ENCODE measurements around the gene REXO4. TPM values are rescaled to one million over a fixed set of nuclear protein-coding genes. Genes with fewer than 3 reads are reported as not detected.
A peak's percentile ranks its signal among the peaks of the same experiment; 100 is the strongest.

The REXO4 gene
- total and polyA plus RNA-seq, 3 experiments from 2014 or later, result 25.8 to 56.4 (median 52.4) TPM

DNA sequence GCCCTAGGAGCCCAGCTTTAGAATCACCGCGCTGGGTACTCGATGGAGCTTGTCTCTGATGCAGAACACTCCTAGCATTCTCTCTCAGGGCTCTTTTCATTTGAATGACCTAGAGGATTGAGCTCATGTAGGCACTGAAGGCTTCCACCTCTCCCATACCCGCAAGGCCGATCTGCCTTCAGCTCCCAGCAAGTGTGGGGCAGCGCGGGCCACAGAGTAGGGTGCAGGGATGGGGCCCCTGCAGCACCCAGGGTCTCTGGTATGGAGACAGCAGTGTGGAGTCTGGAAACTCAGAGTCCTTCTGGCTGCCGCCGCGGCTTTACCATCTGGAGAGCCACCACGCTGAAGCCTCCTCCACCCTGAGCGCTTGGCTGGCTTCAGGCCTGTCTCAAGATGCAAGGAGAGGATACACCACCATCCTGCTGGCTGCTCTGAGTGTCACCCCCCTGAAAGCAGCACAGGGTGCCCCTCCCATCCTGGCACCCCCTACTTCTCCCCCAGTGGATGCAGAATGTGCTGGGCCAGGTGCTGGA lies 28.7 kb downstream of the REXO4 start:
- Mint-ChIP-seq H3K4me1 (no peaks in the 10 kb centered on the region), H3K27ac (peak overlapping the region in 1 of 8 donors; percentile 33), H3K9me3 (no peaks in the 10 kb centered on the region), H3K36me3 (no peaks in the 10 kb centered on the region), H3K27me3 (peaks cover 8% of the 10 kb centered on the region in 2 donors), H3K4me3 (no peak overlapping the region)
- DNase-seq, result no peak
- H3K4me3 ChIP-seq (ENCODE audit: low read length), result no peak overlapping the region
- ChIA-PET POLR2A (no interaction called here), CTCF (interaction anchor here (1.0 kb wide), 1 partner anchor 97 kb away, joined by 3 read pairs; no protein-coding TSS in a partner anchor)
- H3K27ac ChIP-seq (ENCODE audit: low read depth, low read length), result no peak overlapping the region
- no peaks in the 10 kb centered on the region for H3K4me1 ChIP-seq (ENCODE audit: insufficient read depth, low read length)
- peaks cover 3% of the 10 kb centered on the region for H3K27me3 ChIP-seq (ENCODE audit: insufficient read depth, low read length, poor library complexity, severe bottlenecking)
- no peaks in the 10 kb centered on the region for H3K36me3 ChIP-seq (ENCODE audit: insufficient read depth, low read length)
- no peaks in the 10 kb centered on the region for H3K9me3 ChIP-seq (ENCODE audit: low read length)

GRCh38 chr9:133387680-133388079 lies 30.1 kb downstream of the REXO4 start:
- peaks cover 8% of the 10 kb centered on the region in 2 donors for H3K27me3 Mint-ChIP-seq
- Histone ChIP-seq H3K36me3 (ENCODE audit: insufficient read depth, low read length) (no peaks in the 10 kb centered on the region), H3K27ac (ENCODE audit: low read depth, low read length) (no peak overlapping the region), H3K27me3 (ENCODE audit: insufficient read depth, low read length, poor library complexity, severe bottlenecking) (peaks cover 3% of the 10 kb centered on the region), H3K4me1 (ENCODE audit: insufficient read depth, low read length) (no peaks in the 10 kb centered on the region), H3K9me3 (ENCODE audit: low read length) (no peaks in the 10 kb centered on the region), H3K4me3 (ENCODE audit: low read length) (no peak overlapping the region)
- ChIA-PET POLR2A (no interaction called here), CTCF (interaction anchor here (1.0 kb wide), 1 partner anchor 11 kb away, joined by 3 read pairs; no protein-coding TSS in a partner anchor)
- H3K36me3 Mint-ChIP-seq, result no peaks in the 10 kb centered on the region
- H3K4me3 Mint-ChIP-seq, result no peak overlapping the region
- H3K4me1 Mint-ChIP-seq, result no peaks in the 10 kb centered on the region
- no peaks in the 10 kb centered on the region for H3K9me3 Mint-ChIP-seq
- no peak overlapping the region for H3K27ac Mint-ChIP-seq
- no peak for DNase-seq

- H3K27ac ChIP-seq (ENCODE audit: low read depth, low read length), result no peak overlapping the region
- Mint-ChIP-seq H3K27ac (no peak overlapping the region), H3K36me3 (no peaks in the 10 kb centered on the region), H3K27me3 (peaks cover 8% of the 10 kb centered on the region in 2 donors), H3K4me3 (no peak overlapping the region), H3K4me1 (no peaks in the 10 kb centered on the region), H3K9me3 (no peaks in the 10 kb centered on the region)
- no peaks in the 10 kb centered on the region for H3K9me3 ChIP-seq (ENCODE audit: low read length)
- DNase-seq, result no peak
- no peaks in the 10 kb centered on the region for H3K36me3 ChIP-seq (ENCODE audit: insufficient read depth, low read length)
- CTCF ChIA-PET, result interaction anchor here (0.9 kb wide), 1 partner anchor 100 kb away, joined by 3 read pairs; no protein-coding TSS in a partner anchor
- H3K4me1 ChIP-seq (ENCODE audit: insufficient read depth, low read length), result no peaks in the 10 kb centered on the region
- peaks cover 3% of the 10 kb centered on the region for H3K27me3 ChIP-seq (ENCODE audit: insufficient read depth, low read length, poor library complexity, severe bottlenecking)
- no peak overlapping the region for H3K4me3 ChIP-seq (ENCODE audit: low read length)
- POLR2A ChIA-PET, result no interaction called here
These were observed 31.5 kb downstream of the REXO4 start for GRCh38 chr9:133386338-133386737.

DNA sequence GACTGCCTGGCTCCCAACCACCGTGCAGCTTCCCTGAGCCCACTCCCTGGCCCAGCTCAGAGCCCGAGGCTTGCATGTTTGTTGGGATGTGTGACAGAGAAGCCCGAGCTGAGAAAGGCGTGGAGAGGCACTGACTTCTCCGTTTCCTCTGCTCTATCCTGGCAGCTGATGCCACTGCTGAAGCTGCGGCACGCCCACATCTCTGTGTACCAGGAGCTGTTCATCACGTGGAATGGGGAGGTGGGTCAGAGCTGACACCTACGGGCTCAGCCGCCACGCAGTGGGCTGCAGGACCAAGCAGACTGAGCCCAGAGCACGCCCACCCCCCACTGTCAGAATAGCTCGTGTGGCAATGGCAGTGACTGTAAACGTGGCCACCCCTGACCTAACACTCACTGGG lies 32.4 kb downstream of the REXO4 start:
- Histone ChIP-seq H3K4me1 (ENCODE audit: insufficient read depth, low read length) (no peaks in the 10 kb centered on the region), H3K9me3 (ENCODE audit: low read length) (no peaks in the 10 kb centered on the region), H3K36me3 (ENCODE audit: insufficient read depth, low read length) (no peaks in the 10 kb centered on the region), H3K27me3 (ENCODE audit: insufficient read depth, low read length, poor library complexity, severe bottlenecking) (peaks cover 3% of the 10 kb centered on the region), H3K27ac (ENCODE audit: low read depth, low read length) (no peak overlapping the region), H3K4me3 (ENCODE audit: low read length) (no peak overlapping the region)
- no peaks in the 10 kb centered on the region for H3K4me1 Mint-ChIP-seq
- H3K4me3 Mint-ChIP-seq, result no peak overlapping the region
- ChIA-PET POLR2A (no interaction called here), CTCF (no interaction called here)
- DNase-seq, result no peak
- H3K27me3 Mint-ChIP-seq, result peaks cover 8% of the 10 kb centered on the region in 2 donors
- no peaks in the 10 kb centered on the region for H3K36me3 Mint-ChIP-seq
- H3K9me3 Mint-ChIP-seq, result no peaks in the 10 kb centered on the region
- H3K27ac Mint-ChIP-seq, result no peak overlapping the region

DNA sequence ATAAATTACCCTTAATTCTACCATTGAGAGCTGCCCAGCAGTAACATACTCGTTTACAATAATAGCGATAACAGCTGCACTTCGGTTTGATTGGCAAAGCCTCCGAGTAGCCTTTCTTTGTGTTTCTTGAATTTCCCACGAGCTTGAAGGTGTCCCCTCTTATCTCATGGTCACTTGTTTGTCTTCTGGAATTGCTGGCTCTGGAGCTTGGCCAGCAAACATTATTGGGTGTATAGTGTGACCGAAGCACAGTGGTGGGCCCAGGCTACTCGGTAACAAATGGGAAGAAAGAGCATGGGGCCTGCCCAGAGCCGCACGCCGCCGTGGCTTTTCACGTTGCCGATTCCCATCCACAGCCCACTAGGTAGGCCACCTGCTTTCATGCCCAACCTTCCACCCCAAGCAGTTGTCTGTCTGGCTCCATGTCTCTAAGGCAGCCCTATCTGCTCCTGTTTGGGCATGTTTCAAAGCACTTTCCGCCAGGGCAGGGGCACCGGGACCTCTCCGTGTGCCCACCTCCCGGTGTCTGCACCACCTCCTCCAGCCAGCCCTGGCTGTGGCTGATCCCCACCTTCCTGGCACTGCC lies 33.0 kb downstream of the REXO4 start:
- no peaks in the 10 kb centered on the region for H3K36me3 Mint-ChIP-seq
- POLR2A ChIA-PET, result no interaction called here
- no peaks in the 10 kb centered on the region for H3K4me1 Mint-ChIP-seq
- H3K4me3 ChIP-seq (ENCODE audit: low read length), result no peak overlapping the region
- H3K27ac ChIP-seq (ENCODE audit: low read depth, low read length), result no peak overlapping the region
- no peaks in the 10 kb centered on the region for H3K4me1 ChIP-seq (ENCODE audit: insufficient read depth, low read length)
- CTCF ChIA-PET, result no interaction called here
- no peaks in the 10 kb centered on the region for H3K9me3 Mint-ChIP-seq
- DNase-seq, result no peak
- no peaks in the 10 kb centered on the region for H3K36me3 ChIP-seq (ENCODE audit: insufficient read depth, low read length)
- H3K27me3 ChIP-seq (ENCODE audit: insufficient read depth, low read length, poor library complexity, severe bottlenecking), result no peaks in the 10 kb centered on the region
- no peak overlapping the region for H3K27ac Mint-ChIP-seq
- peaks cover 2 to 7% of the 10 kb centered on the region in 2 donors for H3K27me3 Mint-ChIP-seq
- H3K9me3 ChIP-seq (ENCODE audit: low read length), result no peaks in the 10 kb centered on the region
- H3K4me3 Mint-ChIP-seq, result no peak overlapping the region

DNA sequence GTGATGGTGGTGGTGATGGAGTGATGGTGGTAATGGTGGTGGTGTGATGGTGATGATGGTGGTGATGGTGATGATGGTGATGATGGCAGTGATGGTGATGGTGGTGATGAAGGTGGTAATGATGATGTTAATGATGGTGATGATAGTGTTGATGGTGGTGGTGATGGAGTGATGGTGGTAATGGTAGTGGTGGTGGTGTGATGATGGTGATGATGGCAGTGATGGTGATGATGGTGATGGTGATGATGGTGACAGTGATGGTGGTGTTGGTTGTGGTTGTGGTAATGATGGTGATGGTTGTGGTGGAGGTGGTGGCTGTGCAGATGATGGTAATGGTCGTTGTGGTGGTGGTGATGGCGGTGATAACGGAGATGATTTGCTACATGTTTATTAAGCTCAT lies 34.4 kb downstream of the REXO4 start:
- Mint-ChIP-seq H3K4me1 (no peaks in the 10 kb centered on the region), H3K27me3 (peaks cover 0 to 4% of the 10 kb centered on the region in 2 donors), H3K27ac (no peak overlapping the region), H3K36me3 (no peaks in the 10 kb centered on the region), H3K9me3 (no peaks in the 10 kb centered on the region), H3K4me3 (no peak overlapping the region)
- H3K27ac ChIP-seq (ENCODE audit: low read depth, low read length), result no peak overlapping the region
- no peak overlapping the region for H3K4me3 ChIP-seq (ENCODE audit: low read length)
- H3K27me3 ChIP-seq (ENCODE audit: insufficient read depth, low read length, poor library complexity, severe bottlenecking), result no peaks in the 10 kb centered on the region
- POLR2A ChIA-PET, result no interaction called here
- no peaks in the 10 kb centered on the region for H3K9me3 ChIP-seq (ENCODE audit: low read length)
- DNase-seq, result no peak
- CTCF ChIA-PET, result no interaction called here
- H3K36me3 ChIP-seq (ENCODE audit: insufficient read depth, low read length), result no peaks in the 10 kb centered on the region
- no peaks in the 10 kb centered on the region for H3K4me1 ChIP-seq (ENCODE audit: insufficient read depth, low read length)

GRCh38 chr9:133382507-133383141 lies 35.2 kb downstream of the REXO4 start:
- no peaks in the 10 kb centered on the region for H3K36me3 Mint-ChIP-seq
- H3K27me3 ChIP-seq (ENCODE audit: insufficient read depth, low read length, poor library complexity, severe bottlenecking), result no peaks in the 10 kb centered on the region
- H3K27ac ChIP-seq (ENCODE audit: low read depth, low read length), result no peak overlapping the region
- no peaks in the 10 kb centered on the region for H3K9me3 Mint-ChIP-seq
- no peak for DNase-seq
- H3K4me3 ChIP-seq (ENCODE audit: low read length), result no peak overlapping the region
- no peaks in the 10 kb centered on the region for H3K27me3 Mint-ChIP-seq
- no peaks in the 10 kb centered on the region for H3K36me3 ChIP-seq (ENCODE audit: insufficient read depth, low read length)
- H3K4me1 Mint-ChIP-seq, result no peaks in the 10 kb centered on the region
- H3K4me3 Mint-ChIP-seq, result no peak overlapping the region
- H3K9me3 ChIP-seq (ENCODE audit: low read length), result no peaks in the 10 kb centered on the region
- no peak overlapping the region for H3K27ac Mint-ChIP-seq
- POLR2A ChIA-PET, result no interaction called here
- CTCF ChIA-PET, result no interaction called here
- H3K4me1 ChIP-seq (ENCODE audit: insufficient read depth, low read length), result no peaks in the 10 kb centered on the region

- H3K27me3 Mint-ChIP-seq, result no peaks in the 10 kb centered on the region
- H3K27ac ChIP-seq (ENCODE audit: low read depth, low read length), result no peak overlapping the region
- H3K27ac Mint-ChIP-seq, result no peak overlapping the region
- no peaks in the 10 kb centered on the region for H3K9me3 Mint-ChIP-seq
- ChIA-PET POLR2A (no interaction called here), CTCF (interaction anchor here (1.2 kb wide), 1 partner anchor 30 kb away, joined by 4 read pairs; no protein-coding TSS in a partner anchor)
- peaks cover 0 to 3% (median 0%) of the 10 kb centered on the region in 3 donors for H3K4me1 Mint-ChIP-seq
- no peaks in the 10 kb centered on the region for H3K9me3 ChIP-seq (ENCODE audit: low read length)
- DNase-seq, result no peak
- H3K4me1 ChIP-seq (ENCODE audit: insufficient read depth, low read length), result no peaks in the 10 kb centered on the region
- H3K4me3 Mint-ChIP-seq, result no peak overlapping the region
- no peaks in the 10 kb centered on the region for H3K36me3 ChIP-seq (ENCODE audit: insufficient read depth, low read length)
- no peak overlapping the region for H3K4me3 ChIP-seq (ENCODE audit: low read length)
- no peaks in the 10 kb centered on the region for H3K36me3 Mint-ChIP-seq
- no peaks in the 10 kb centered on the region for H3K27me3 ChIP-seq (ENCODE audit: insufficient read depth, low read length, poor library complexity, severe bottlenecking)
These were observed 37.1 kb downstream of the REXO4 start for GRCh38 chr9:133380734-133381133.
